Ovary (tissue), 3 donors: ENCODE measurements around the gene MAPK8.

Source experiments
- EP300 ChIP-seq: sonication (generic); formaldehyde crosslinking; IDR thresholded peaks from one replicate; pipeline ENCODE4 v1.6.1; 2017; ENCODE audit warnings: antibody characterized with exemption
- POLR2A ChIP-seq: fragments of 450-650 bp; IDR thresholded peaks from one replicate; pipeline ENCODE4 v1.6.1; 2017; ENCODE audit warnings: antibody characterized with exemption, mild to moderate bottlenecking, moderate library complexity
- TF ChIP-seq, protein P1 (sequence below), 3 donors: fragments of 450-650 bp in 2 of 3; fragments of 200-600 bp in 1 of 3; IDR thresholded peaks; one replicate each; pipeline versions ENCODE4 v1.5.1 to v1.8.0; 2016 to 2022; ENCODE audit warnings: antibody characterized with exemption in 3 of 3, mild to moderate bottlenecking in 1 of 3
- donor health status: DM: no; HTN: no; CAD: no.

DNA sequence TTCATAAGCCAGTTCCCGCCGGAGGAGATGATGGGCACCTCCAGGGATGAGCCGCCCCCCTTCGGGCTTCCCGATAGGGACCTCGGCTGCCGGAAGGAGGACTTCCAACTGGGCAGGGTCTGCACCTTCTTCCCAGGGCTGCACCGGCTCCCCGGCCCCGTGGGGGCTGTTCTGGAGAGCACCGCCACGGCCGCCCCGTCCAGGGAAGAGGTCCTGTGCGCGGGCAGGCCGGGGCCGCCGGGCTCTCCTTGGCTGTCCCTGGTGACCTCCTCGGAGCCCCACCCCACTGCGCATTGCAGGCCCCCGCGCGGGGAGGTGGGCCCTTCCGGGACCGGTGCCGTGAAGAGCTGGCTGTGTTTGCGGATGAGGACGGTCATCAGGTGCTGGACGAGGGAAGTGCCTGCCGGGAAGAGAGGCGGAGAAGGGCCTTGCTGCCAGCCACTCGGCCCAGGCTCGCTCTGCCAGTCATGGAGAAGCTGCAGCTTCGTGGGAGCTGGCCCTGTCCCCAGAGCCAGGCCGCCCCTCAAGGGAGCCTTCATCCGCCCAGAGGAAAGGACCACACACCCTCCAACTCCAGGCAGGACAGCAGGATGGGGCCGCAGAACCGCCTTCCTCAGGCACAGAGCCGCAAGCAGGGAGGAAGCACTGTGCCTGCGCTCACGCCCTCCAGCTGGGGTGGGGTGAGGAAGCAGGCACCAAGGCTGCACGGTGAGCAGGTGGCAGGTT lies 144.4 kb downstream of the MAPK8 start:
- TF ChIP-seq, protein P1, sequence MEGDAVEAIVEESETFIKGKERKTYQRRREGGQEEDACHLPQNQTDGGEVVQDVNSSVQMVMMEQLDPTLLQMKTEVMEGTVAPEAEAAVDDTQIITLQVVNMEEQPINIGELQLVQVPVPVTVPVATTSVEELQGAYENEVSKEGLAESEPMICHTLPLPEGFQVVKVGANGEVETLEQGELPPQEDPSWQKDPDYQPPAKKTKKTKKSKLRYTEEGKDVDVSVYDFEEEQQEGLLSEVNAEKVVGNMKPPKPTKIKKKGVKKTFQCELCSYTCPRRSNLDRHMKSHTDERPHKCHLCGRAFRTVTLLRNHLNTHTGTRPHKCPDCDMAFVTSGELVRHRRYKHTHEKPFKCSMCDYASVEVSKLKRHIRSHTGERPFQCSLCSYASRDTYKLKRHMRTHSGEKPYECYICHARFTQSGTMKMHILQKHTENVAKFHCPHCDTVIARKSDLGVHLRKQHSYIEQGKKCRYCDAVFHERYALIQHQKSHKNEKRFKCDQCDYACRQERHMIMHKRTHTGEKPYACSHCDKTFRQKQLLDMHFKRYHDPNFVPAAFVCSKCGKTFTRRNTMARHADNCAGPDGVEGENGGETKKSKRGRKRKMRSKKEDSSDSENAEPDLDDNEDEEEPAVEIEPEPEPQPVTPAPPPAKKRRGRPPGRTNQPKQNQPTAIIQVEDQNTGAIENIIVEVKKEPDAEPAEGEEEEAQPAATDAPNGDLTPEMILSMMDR (IDR thresholded peaks at IDR 0.05): no peak
- TF ChIP-seq EP300 (no peak), POLR2A (no peak)
